GM12878 (cell line): ENCODE results near the gene ARL4C. TPM values are rescaled to one million over a fixed set of nuclear protein-coding genes. Genes with fewer than 3 reads are reported as not detected.

Source experiments
- BACH1 ChIP-seq: fragments of 450-650 bp; IDR thresholded peaks from 2 replicates; pipeline ENCODE4 v1.6.1; 2017; ENCODE audit warnings: mild to moderate bottlenecking, borderline replicate concordance
- BHLHE40 ChIP-seq, 2 experiments: fragments of 450-650 bp in 1 of 2; IDR thresholded peaks; 2 replicates each; pipeline ENCODE4 v1.6.1; 2011 to 2017; ENCODE audit warnings: low read depth in 2 of 2, borderline replicate concordance in 1 of 2, improper control_type of control experiment in 1 of 2, low read length in 1 of 2, mild to moderate bottlenecking in 1 of 2
- BMI1 ChIP-seq: fragments of 450-650 bp; IDR thresholded peaks from 2 replicates; pipeline ENCODE4 v1.6.1; 2016; ENCODE audit warnings: mild to moderate bottlenecking, moderate library complexity, borderline replicate concordance
- E2F4 ChIP-seq: IDR thresholded peaks from 2 replicates; pipeline ENCODE4 v1.6.1; 2012; ENCODE audit warnings: low read depth, low read length, improper control_type of control experiment
- ETV6 ChIP-seq, 2 experiments: fragments of 450-650 bp in 1 of 2; IDR thresholded peaks in 1 of 2; conservative IDR thresholded peaks in 1 of 2; 2 replicates each; pipeline ENCODE4 v1.6.1; 2014; ENCODE audit warnings: antibody characterized with exemption in 1 of 2, borderline replicate concordance in 1 of 2, low read depth in 1 of 2, mild to moderate bottlenecking in 1 of 2, moderate library complexity in 1 of 2
- JUNB ChIP-seq: IDR thresholded peaks from 2 replicates; pipeline ENCODE4 v1.6.1; 2016; ENCODE audit warnings: antibody characterized with exemption, mild to moderate bottlenecking
- PKNOX1 ChIP-seq: fragments of 450-650 bp; IDR thresholded peaks from 2 replicates; pipeline ENCODE4 v1.6.1; 2016; ENCODE audit warnings: mild to moderate bottlenecking
- SMAD1 ChIP-seq: fragments of 450-650 bp; IDR thresholded peaks from 2 replicates; pipeline ENCODE4 v1.6.1; 2018; ENCODE audit warnings: mild to moderate bottlenecking, low read depth; ENCODE audit not compliant: partially characterized antibody
- SMARCA5 ChIP-seq: fragments of 450-650 bp; IDR thresholded peaks from 2 replicates; pipeline ENCODE4 v1.6.1; 2017; ENCODE audit warnings: mild to moderate bottlenecking
- TBL1XR1 ChIP-seq: IDR thresholded peaks from 2 replicates; pipeline ENCODE4 v1.6.1; 2012; ENCODE audit warnings: low read depth, low read length, improper control_type of control experiment
- ZBTB11 ChIP-seq: fragments of 450-650 bp; formaldehyde crosslinking; IDR thresholded peaks from 2 replicates; pipeline ENCODE4 v1.5.0; 2022; ENCODE audit warnings: mild to moderate bottlenecking, missing genetic modification characterization
- ZNF274 ChIP-seq: IDR thresholded peaks from one replicate; pipeline ENCODE4 v1.8.0; 2011; ENCODE audit not compliant: insufficient read length, insufficient read depth
- polyA plus RNA-seq, 11 experiments: library from polyadenylated mRNA; depleted of rRNA in 4 of 11; unstranded in 6 of 11; stranded (reverse) in 5 of 11; fragments of >200 nt; fragmentation: Nextera tagmentation in 4 of 11; fragmentation: Illumina TruSeq in 1 of 11; extraction: Ambion mirVana in 4 of 11; extraction: Trizol in 1 of 11; gene quantifications; 1 replicate in 1 of 11; 2 replicates in 10 of 11; pipeline versions ENCODE4 v1.2.1 to v1.2.3, GENCODE V29; 2011 to 2016; ENCODE audit warnings: inconsistent platforms in 2 of 11, missing spikeins in 2 of 11, low read depth in 1 of 11
- total RNA-seq, 4 experiments: library from RNA; depleted of rRNA in 3 of 4; stranded (reverse); fragments of >200 nt in 3 of 4; fragmentation: Illumina TruSeq in 1 of 4; extraction: Trizol in 1 of 4; gene quantifications; 2 replicates each; pipeline versions ENCODE4 v1.2.1 to v1.2.3, GENCODE V29; 2013 to 2021

Gene ARL4C
- total and polyA plus RNA-seq, 10 of the 15 experiments (the other 5 are each of a cell fraction or from before 2014, with no cell fraction given): 0.03 to 0.72 (median 0.06) TPM; not detected in 4

- TF ChIP-seq BHLHE40 (IDR thresholded peaks at IDR 0.05; ENCODE audit: borderline replicate concordance in 1 of 2, low read depth in 2 of 2, low read length in 1 of 2) (no peak), BACH1 (no peak), PKNOX1 (no peak), TBL1XR1 (no peak), SMAD1 (no peak), BMI1 (no peak), ETV6 (conservative IDR thresholded peaks at IDR 0.05 in 1 of 2, IDR thresholded peaks at IDR 0.05 in 1 of 2; ENCODE audit: borderline replicate concordance in 1 of 2, low read depth in 1 of 2) (no peak), SMARCA5 (no peak), E2F4 (no peak), ZBTB11 (no peak), ZNF274 (no peak), JUNB (no peak)
Measured at GRCh38 chr2:234492717-234493485, 4.0 kb downstream of the ARL4C start (continued).
